ENCODE data around the gene ERICH2. TPM values are rescaled to one million over a fixed set of nuclear protein-coding genes. Genes with fewer than 3 reads are reported as not detected.

The ERICH2 gene
- total and polyA plus RNA-seq, 2 of the 13 experiments (the other 11 are each of a cell fraction or from before 2014, with no cell fraction given) = not detected

- TF ChIP-seq PLSCR1 (CRISPR knock-in tag; IDR thresholded peaks at IDR 0.05; ENCODE audit: borderline replicate concordance) (no peak), ZNF557 (CRISPR knock-in tag; IDR thresholded peaks at IDR 0.05) (no peak), ATF1 (CRISPR knock-in tag; IDR thresholded peaks at IDR 0.05) (0 out of 2 replicates have a peak, but pooled peaks have one; percentile 24), NCOA2 (CRISPR knock-in tag; IDR thresholded peaks at IDR 0.05) (peak; percentile 73), ZBTB20 (CRISPR knock-in tag; IDR thresholded peaks at IDR 0.05; ENCODE audit: borderline replicate concordance, low read depth) (no peak), ARID5B (CRISPR knock-in tag; IDR thresholded peaks at IDR 0.05) (peak; percentile 50; the same call in 1 of the 2 replicates), STAT5B (CRISPR knock-in tag; IDR thresholded peaks at IDR 0.05) (no peak), TCF7 (IDR thresholded peaks at IDR 0.05; ENCODE audit: low read depth) (peak; percentile 94), LBX2 (CRISPR knock-in tag; IDR thresholded peaks at IDR 0.05; ENCODE audit: borderline replicate concordance) (no peak), BCL6 (CRISPR knock-in tag; IDR thresholded peaks at IDR 0.05) (peak; percentile 83), CREM (IDR thresholded peaks at IDR 0.05) (peak; percentile 83), CREM (CRISPR knock-in tag; IDR thresholded peaks at IDR 0.05) (no peak), SOX5 (CRISPR knock-in tag; IDR thresholded peaks at IDR 0.05; ENCODE audit: borderline replicate concordance) (peak; percentile 56), FOXA3 (CRISPR knock-in tag; IDR thresholded peaks at IDR 0.05) (peak; percentile 49; the same call in 1 of the 2 replicates), ZNF652 (CRISPR knock-in tag; IDR thresholded peaks at IDR 0.05; ENCODE audit: borderline replicate concordance, low read depth) (peak; percentile 90), GATA4 (IDR thresholded peaks at IDR 0.05; ENCODE audit: borderline replicate concordance, low read depth) (no peak), ISL2 (CRISPR knock-in tag; IDR thresholded peaks at IDR 0.05) (peak; percentile 51), SOX13 (IDR thresholded peaks at IDR 0.05) (no peak), SOX13 (CRISPR knock-in tag; conservative IDR thresholded peaks at IDR 0.05 in 1 of 2, IDR thresholded peaks at IDR 0.05 in 1 of 2) (peak in 1 of 2 experiments; percentile 48; a peak in 1 of 4 replicates), SAP130 (CRISPR knock-in tag; IDR thresholded peaks at IDR 0.05; ENCODE audit: low read depth) (peak; percentile 44; the same call in 1 of the 2 replicates), ZNF451 (CRISPR knock-in tag; IDR thresholded peaks at IDR 0.05) (no peak), NFIC (IDR thresholded peaks at IDR 0.05; ENCODE audit: low read length) (peak; percentile 68), EP300 (IDR thresholded peaks at IDR 0.05; ENCODE audit: low read depth in 2 of 2, low read length in 2 of 2) (peak in 1 of 2 experiments; percentile 68; a peak in 2 of 4 replicates), EP300 (CRISPR knock-in tag; IDR thresholded peaks at IDR 0.05; ENCODE audit: borderline replicate concordance) (peak; percentile 24; the same call in 1 of the 2 replicates), ZNF281 (CRISPR knock-in tag; IDR thresholded peaks at IDR 0.05; ENCODE audit: borderline replicate concordance) (no peak)
Observed at GRCh38 chr2:170766693-170767092, 3.5 kb upstream of the ERICH2 start (continued).
